Measurements from ENCODE around the gene TBKBP1.
A peak's percentile ranks its signal among the peaks of the same experiment; 100 is the strongest.

TBKBP1 gene

GRCh38 chr17:47649153-47649971 is 44.6 kb upstream of the TBKBP1 start, which contains the start of gene KPNB1 (continued):
- TF ChIP-seq, protein P1, sequence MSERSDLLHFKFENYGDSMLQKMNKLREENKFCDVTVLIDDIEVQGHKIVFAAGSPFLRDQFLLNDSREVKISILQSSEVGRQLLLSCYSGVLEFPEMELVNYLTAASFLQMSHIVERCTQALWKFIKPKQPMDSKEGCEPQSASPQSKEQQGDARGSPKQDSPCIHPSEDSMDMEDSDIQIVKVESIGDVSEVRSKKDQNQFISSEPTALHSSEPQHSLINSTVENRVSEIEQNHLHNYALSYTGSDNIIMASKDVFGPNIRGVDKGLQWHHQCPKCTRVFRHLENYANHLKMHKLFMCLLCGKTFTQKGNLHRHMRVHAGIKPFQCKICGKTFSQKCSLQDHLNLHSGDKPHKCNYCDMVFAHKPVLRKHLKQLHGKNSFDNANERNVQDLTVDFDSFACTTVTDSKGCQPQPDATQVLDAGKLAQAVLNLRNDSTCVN (tag by site-specific recombination; optimal IDR thresholded peaks at IDR 0.05), result peak; percentile 99
- TF ChIP-seq GLIS1 (tag by site-specific recombination; IDR thresholded peaks at IDR 0.05) (peak; percentile 83), FEZF1 (tag by site-specific recombination; IDR thresholded peaks at IDR 0.05) (no peak), ZNF155 (tag by site-specific recombination; IDR thresholded peaks at IDR 0.05) (no peak), ZNF280D (tag by site-specific recombination; IDR thresholded peaks at IDR 0.05) (peak; percentile 76; the same call in 1 of the 2 replicates), ZNF18 (tag by site-specific recombination; IDR thresholded peaks at IDR 0.05) (no peak; the same call in 1 of the 2 replicates), ZNF292 (tag by site-specific recombination; IDR thresholded peaks at IDR 0.05; ENCODE audit: borderline replicate concordance, low read depth) (no peak), GFI1B (tag by site-specific recombination; IDR thresholded peaks at IDR 0.05) (0 out of 2 replicates have a peak, but pooled peaks have one; percentile 24), ZNF423 (tag by site-specific recombination; IDR thresholded peaks at IDR 0.05) (peak; percentile 13), OSR2 (tag by site-specific recombination; IDR thresholded peaks at IDR 0.05) (peak; percentile 46; the same call in 1 of the 2 replicates), ZBTB20 (tag by site-specific recombination; IDR thresholded peaks at IDR 0.05) (peak; percentile 97), ZNF707 (tag by site-specific recombination; IDR thresholded peaks at IDR 0.05) (no peak), SP2 (tag by site-specific recombination; IDR thresholded peaks at IDR 0.05) (peak; percentile 99), AEBP2 (tag by site-specific recombination; IDR thresholded peaks at IDR 0.05; ENCODE audit: borderline replicate concordance) (no peak), ZNF416 (tag by site-specific recombination; IDR thresholded peaks at IDR 0.05) (no peak), ZNF837 (tag by site-specific recombination; IDR thresholded peaks at IDR 0.05) (no peak), ZNF202 (tag by site-specific recombination; IDR thresholded peaks at IDR 0.05; ENCODE audit: borderline replicate concordance) (no peak), SCRT2 (tag by site-specific recombination; IDR thresholded peaks at IDR 0.05) (peak; percentile 64), ZNF777 (tag by site-specific recombination; IDR thresholded peaks at IDR 0.05; ENCODE audit: borderline replicate concordance) (no peak), SCRT1 (tag by site-specific recombination; IDR thresholded peaks at IDR 0.05; ENCODE audit: borderline replicate concordance) (no peak)
- TF ChIP-seq, protein P2, sequence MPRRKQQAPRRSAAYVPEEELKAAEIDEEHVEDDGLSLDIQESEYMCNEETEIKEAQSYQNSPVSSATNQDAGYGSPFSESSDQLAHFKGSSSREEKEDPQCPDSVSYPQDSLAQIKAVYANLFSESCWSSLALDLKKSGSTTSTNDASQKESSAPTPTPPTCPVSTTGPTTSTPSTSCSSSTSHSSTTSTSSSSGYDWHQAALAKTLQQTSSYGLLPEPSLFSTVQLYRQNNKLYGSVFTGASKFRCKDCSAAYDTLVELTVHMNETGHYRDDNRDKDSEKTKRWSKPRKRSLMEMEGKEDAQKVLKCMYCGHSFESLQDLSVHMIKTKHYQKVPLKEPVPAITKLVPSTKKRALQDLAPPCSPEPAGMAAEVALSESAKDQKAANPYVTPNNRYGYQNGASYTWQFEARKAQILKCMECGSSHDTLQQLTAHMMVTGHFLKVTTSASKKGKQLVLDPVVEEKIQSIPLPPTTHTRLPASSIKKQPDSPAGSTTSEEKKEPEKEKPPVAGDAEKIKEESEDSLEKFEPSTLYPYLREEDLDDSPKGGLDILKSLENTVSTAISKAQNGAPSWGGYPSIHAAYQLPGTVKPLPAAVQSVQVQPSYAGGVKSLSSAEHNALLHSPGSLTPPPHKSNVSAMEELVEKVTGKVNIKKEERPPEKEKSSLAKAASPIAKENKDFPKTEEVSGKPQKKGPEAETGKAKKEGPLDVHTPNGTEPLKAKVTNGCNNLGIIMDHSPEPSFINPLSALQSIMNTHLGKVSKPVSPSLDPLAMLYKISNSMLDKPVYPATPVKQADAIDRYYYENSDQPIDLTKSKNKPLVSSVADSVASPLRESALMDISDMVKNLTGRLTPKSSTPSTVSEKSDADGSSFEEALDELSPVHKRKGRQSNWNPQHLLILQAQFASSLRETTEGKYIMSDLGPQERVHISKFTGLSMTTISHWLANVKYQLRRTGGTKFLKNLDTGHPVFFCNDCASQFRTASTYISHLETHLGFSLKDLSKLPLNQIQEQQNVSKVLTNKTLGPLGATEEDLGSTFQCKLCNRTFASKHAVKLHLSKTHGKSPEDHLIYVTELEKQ (tag by site-specific recombination; IDR thresholded peaks at IDR 0.05; ENCODE audit: borderline replicate concordance), result peak; percentile 88; the same call in 1 of the 2 replicates
- TF ChIP-seq, protein P3, sequence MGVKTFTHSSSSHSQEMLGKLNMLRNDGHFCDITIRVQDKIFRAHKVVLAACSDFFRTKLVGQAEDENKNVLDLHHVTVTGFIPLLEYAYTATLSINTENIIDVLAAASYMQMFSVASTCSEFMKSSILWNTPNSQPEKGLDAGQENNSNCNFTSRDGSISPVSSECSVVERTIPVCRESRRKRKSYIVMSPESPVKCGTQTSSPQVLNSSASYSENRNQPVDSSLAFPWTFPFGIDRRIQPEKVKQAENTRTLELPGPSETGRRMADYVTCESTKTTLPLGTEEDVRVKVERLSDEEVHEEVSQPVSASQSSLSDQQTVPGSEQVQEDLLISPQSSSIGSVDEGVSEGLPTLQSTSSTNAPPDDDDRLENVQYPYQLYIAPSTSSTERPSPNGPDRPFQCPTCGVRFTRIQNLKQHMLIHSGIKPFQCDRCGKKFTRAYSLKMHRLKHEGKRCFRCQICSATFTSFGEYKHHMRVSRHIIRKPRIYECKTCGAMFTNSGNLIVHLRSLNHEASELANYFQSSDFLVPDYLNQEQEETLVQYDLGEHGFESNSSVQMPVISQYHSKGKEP (tag by site-specific recombination; IDR thresholded peaks at IDR 0.05), result no peak
- TF ChIP-seq, protein P4, sequence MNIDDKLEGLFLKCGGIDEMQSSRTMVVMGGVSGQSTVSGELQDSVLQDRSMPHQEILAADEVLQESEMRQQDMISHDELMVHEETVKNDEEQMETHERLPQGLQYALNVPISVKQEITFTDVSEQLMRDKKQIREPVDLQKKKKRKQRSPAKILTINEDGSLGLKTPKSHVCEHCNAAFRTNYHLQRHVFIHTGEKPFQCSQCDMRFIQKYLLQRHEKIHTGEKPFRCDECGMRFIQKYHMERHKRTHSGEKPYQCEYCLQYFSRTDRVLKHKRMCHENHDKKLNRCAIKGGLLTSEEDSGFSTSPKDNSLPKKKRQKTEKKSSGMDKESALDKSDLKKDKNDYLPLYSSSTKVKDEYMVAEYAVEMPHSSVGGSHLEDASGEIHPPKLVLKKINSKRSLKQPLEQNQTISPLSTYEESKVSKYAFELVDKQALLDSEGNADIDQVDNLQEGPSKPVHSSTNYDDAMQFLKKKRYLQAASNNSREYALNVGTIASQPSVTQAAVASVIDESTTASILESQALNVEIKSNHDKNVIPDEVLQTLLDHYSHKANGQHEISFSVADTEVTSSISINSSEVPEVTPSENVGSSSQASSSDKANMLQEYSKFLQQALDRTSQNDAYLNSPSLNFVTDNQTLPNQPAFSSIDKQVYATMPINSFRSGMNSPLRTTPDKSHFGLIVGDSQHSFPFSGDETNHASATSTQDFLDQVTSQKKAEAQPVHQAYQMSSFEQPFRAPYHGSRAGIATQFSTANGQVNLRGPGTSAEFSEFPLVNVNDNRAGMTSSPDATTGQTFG (tag by site-specific recombination; IDR thresholded peaks at IDR 0.05; ENCODE audit: borderline replicate concordance), result 0 out of 2 replicates have a peak, but pooled peaks have one; percentile 30
